Measurements from ENCODE around the gene CST4. TPM values are rescaled to one million over a fixed set of nuclear protein-coding genes. Genes with fewer than 3 reads are reported as not detected.

CST4 gene
- total RNA-seq, 1 experiment from 2014 or later, result not detected

DNA sequence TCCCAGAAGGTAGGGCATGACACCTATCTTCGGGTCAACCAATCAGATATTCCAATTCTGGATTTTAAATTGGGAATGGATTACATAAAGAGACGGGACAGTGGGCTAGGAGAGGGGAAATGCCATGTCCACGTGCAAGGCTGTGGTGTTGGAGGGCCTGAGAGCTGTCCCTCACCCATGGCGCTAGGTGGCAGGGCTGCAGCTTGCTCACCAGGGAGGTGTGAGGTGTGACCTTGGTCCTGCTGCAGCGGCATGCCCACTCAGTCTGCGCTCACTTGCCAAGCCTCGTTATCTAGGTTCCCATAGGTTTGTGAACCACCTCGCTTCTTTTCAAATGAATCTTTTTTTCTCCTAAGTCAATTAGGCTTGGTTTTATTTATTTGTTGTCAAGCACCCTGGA, 31.6 kb downstream of the CST4 start:
- H3K27me3 Mint-ChIP-seq (ENCODE audit: low read depth), result peaks cover 4% of the 10 kb centered on the region; the same call in 1 of the 2 replicates
- 0 out of 2 replicates have a peak, but pooled peaks have one; percentile 30 for ATAC-seq
- H3K9me3 Mint-ChIP-seq, result no peaks in the 10 kb centered on the region; the same call in 1 of the 2 replicates
- ChIA-PET POLR2A (no interaction called here), CTCF (interaction anchor here (1.2 to 2.2 kb wide), 3 partner anchors 11 to 215 kb away, joined by 3 to 13 read pairs (median 9); no protein-coding TSS in a partner anchor)
- TF ChIP-seq ZNF423 (CRISPR knock-in tag; IDR thresholded peaks at IDR 0.05) (no peak), NFYB (CRISPR knock-in tag; conservative IDR thresholded peaks at IDR 0.05; ENCODE audit: low read depth) (no peak), OVOL2 (CRISPR knock-in tag; IDR thresholded peaks at IDR 0.05; ENCODE audit: borderline replicate concordance) (no peak)
- TF ChIP-seq, protein P1, sequence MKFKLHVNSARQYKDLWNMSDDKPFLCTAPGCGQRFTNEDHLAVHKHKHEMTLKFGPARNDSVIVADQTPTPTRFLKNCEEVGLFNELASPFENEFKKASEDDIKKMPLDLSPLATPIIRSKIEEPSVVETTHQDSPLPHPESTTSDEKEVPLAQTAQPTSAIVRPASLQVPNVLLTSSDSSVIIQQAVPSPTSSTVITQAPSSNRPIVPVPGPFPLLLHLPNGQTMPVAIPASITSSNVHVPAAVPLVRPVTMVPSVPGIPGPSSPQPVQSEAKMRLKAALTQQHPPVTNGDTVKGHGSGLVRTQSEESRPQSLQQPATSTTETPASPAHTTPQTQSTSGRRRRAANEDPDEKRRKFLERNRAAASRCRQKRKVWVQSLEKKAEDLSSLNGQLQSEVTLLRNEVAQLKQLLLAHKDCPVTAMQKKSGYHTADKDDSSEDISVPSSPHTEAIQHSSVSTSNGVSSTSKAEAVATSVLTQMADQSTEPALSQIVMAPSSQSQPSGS (CRISPR knock-in tag; IDR thresholded peaks at IDR 0.05; ENCODE audit: borderline replicate concordance, low read depth), result no peak
- TF ChIP-seq, protein P2, sequence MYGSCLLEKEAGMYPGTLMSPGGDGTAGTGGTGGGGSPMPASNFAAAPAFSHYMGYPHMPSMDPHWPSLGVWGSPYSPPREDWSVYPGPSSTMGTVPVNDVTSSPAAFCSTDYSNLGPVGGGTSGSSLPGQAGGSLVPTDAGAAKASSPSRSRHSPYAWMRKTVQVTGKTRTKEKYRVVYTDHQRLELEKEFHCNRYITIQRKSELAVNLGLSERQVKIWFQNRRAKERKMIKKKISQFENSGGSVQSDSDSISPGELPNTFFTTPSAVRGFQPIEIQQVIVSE (CRISPR knock-in tag; IDR thresholded peaks at IDR 0.05; ENCODE audit: borderline replicate concordance), result no peak
- TF ChIP-seq, protein P3, sequence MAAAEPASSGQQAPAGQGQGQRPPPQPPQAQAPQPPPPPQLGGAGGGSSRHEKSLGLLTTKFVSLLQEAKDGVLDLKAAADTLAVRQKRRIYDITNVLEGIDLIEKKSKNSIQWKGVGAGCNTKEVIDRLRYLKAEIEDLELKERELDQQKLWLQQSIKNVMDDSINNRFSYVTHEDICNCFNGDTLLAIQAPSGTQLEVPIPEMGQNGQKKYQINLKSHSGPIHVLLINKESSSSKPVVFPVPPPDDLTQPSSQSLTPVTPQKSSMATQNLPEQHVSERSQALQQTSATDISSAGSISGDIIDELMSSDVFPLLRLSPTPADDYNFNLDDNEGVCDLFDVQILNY (CRISPR knock-in tag; IDR thresholded peaks at IDR 0.05), result no peak
- H3K4me1 Mint-ChIP-seq, result peaks cover 12% of the 10 kb centered on the region
- H3K27ac Mint-ChIP-seq, result no peak overlapping the region
- no peaks in the 10 kb centered on the region for H3K36me3 Mint-ChIP-seq
- DNase-seq (ENCODE audit: low spot score), result no peak
- no peak overlapping the region for H3K4me3 Mint-ChIP-seq

DNA sequence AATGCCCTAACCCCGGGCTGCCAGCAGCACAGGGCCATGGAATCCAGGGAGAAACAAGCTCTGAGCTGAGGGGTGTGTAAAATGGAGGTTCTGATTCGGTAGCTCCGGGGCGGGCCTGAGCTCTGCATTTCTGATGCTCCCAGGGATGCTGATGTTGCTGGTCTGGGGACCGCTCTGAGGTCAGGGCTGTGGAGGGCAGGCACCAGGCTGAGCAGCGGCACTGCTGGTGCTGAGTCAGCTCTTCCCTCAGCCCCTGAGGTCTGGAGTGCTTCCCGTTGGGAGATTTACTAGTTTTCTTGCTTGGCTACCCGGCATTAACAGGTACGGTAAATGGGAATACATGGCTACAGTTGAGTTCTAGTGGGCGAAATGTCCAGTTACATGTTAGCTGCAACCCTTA, 32.5 kb downstream of the CST4 start:
- Mint-ChIP-seq H3K27me3 (ENCODE audit: low read depth) (peaks cover 4% of the 10 kb centered on the region; the same call in 1 of the 2 replicates), H3K9me3 (no peaks in the 10 kb centered on the region; the same call in 1 of the 2 replicates), H3K27ac (no peak overlapping the region), H3K4me1 (peaks cover 12% of the 10 kb centered on the region), H3K36me3 (no peaks in the 10 kb centered on the region), H3K4me3 (no peak overlapping the region)
- CTCF ChIA-PET, result interaction anchor here (1.2 to 2.2 kb wide), 3 partner anchors 12 to 215 kb away, joined by 3 to 13 read pairs (median 9); no protein-coding TSS in a partner anchor
- POLR2A ChIA-PET, result no interaction called here
- peak; percentile 64 for ATAC-seq
- no peak for DNase-seq (ENCODE audit: low spot score)
- TF ChIP-seq RORB (CRISPR knock-in tag; IDR thresholded peaks at IDR 0.05), result no peak
- TF ChIP-seq ZNF317 (CRISPR knock-in tag; IDR thresholded peaks at IDR 0.05; ENCODE audit: borderline replicate concordance, low read depth), result no peak
- TF ChIP-seq, protein P4, sequence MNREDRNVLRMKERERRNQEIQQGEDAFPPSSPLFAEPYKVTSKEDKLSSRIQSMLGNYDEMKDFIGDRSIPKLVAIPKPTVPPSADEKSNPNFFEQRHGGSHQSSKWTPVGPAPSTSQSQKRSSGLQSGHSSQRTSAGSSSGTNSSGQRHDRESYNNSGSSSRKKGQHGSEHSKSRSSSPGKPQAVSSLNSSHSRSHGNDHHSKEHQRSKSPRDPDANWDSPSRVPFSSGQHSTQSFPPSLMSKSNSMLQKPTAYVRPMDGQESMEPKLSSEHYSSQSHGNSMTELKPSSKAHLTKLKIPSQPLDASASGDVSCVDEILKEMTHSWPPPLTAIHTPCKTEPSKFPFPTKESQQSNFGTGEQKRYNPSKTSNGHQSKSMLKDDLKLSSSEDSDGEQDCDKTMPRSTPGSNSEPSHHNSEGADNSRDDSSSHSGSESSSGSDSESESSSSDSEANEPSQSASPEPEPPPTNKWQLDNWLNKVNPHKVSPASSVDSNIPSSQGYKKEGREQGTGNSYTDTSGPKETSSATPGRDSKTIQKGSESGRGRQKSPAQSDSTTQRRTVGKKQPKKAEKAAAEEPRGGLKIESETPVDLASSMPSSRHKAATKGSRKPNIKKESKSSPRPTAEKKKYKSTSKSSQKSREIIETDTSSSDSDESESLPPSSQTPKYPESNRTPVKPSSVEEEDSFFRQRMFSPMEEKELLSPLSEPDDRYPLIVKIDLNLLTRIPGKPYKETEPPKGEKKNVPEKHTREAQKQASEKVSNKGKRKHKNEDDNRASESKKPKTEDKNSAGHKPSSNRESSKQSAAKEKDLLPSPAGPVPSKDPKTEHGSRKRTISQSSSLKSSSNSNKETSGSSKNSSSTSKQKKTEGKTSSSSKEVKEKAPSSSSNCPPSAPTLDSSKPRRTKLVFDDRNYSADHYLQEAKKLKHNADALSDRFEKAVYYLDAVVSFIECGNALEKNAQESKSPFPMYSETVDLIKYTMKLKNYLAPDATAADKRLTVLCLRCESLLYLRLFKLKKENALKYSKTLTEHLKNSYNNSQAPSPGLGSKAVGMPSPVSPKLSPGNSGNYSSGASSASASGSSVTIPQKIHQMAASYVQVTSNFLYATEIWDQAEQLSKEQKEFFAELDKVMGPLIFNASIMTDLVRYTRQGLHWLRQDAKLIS (CRISPR knock-in tag; IDR thresholded peaks at IDR 0.05; ENCODE audit: borderline replicate concordance), result no peak
- TF ChIP-seq, protein P5, sequence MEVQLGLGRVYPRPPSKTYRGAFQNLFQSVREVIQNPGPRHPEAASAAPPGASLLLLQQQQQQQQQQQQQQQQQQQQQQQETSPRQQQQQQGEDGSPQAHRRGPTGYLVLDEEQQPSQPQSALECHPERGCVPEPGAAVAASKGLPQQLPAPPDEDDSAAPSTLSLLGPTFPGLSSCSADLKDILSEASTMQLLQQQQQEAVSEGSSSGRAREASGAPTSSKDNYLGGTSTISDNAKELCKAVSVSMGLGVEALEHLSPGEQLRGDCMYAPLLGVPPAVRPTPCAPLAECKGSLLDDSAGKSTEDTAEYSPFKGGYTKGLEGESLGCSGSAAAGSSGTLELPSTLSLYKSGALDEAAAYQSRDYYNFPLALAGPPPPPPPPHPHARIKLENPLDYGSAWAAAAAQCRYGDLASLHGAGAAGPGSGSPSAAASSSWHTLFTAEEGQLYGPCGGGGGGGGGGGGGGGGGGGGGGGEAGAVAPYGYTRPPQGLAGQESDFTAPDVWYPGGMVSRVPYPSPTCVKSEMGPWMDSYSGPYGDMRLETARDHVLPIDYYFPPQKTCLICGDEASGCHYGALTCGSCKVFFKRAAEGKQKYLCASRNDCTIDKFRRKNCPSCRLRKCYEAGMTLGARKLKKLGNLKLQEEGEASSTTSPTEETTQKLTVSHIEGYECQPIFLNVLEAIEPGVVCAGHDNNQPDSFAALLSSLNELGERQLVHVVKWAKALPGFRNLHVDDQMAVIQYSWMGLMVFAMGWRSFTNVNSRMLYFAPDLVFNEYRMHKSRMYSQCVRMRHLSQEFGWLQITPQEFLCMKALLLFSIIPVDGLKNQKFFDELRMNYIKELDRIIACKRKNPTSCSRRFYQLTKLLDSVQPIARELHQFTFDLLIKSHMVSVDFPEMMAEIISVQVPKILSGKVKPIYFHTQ (CRISPR knock-in tag; IDR thresholded peaks at IDR 0.05), result no peak
- TF ChIP-seq JUN (CRISPR knock-in tag; IDR thresholded peaks at IDR 0.05), result no peak
- TF ChIP-seq, protein P6, sequence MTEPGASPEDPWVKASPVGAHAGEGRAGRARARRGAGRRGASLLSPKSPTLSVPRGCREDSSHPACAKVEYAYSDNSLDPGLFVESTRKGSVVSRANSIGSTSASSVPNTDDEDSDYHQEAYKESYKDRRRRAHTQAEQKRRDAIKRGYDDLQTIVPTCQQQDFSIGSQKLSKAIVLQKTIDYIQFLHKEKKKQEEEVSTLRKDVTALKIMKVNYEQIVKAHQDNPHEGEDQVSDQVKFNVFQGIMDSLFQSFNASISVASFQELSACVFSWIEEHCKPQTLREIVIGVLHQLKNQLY (CRISPR knock-in tag; IDR thresholded peaks at IDR 0.05), result no peak
- TF ChIP-seq OVOL2 (CRISPR knock-in tag; IDR thresholded peaks at IDR 0.05; ENCODE audit: borderline replicate concordance), result no peak
- no peak for TF ChIP-seq GRHL2 (CRISPR knock-in tag; IDR thresholded peaks at IDR 0.05; ENCODE audit: insufficient replicate concordance, severe bottlenecking)
- TF ChIP-seq ZBTB21 (CRISPR knock-in tag; IDR thresholded peaks at IDR 0.05; ENCODE audit: borderline replicate concordance), result no peak
- TF ChIP-seq, protein P7, sequence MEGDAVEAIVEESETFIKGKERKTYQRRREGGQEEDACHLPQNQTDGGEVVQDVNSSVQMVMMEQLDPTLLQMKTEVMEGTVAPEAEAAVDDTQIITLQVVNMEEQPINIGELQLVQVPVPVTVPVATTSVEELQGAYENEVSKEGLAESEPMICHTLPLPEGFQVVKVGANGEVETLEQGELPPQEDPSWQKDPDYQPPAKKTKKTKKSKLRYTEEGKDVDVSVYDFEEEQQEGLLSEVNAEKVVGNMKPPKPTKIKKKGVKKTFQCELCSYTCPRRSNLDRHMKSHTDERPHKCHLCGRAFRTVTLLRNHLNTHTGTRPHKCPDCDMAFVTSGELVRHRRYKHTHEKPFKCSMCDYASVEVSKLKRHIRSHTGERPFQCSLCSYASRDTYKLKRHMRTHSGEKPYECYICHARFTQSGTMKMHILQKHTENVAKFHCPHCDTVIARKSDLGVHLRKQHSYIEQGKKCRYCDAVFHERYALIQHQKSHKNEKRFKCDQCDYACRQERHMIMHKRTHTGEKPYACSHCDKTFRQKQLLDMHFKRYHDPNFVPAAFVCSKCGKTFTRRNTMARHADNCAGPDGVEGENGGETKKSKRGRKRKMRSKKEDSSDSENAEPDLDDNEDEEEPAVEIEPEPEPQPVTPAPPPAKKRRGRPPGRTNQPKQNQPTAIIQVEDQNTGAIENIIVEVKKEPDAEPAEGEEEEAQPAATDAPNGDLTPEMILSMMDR (IDR thresholded peaks at IDR 0.05), result no peak
- no peak for TF ChIP-seq TEAD1 (CRISPR knock-in tag; IDR thresholded peaks at IDR 0.05)

Data from WTC11 (cell line).